ENCODE results near the gene GNG2. TPM values are rescaled to one million over a fixed set of nuclear protein-coding genes. Genes with fewer than 3 reads are reported as not detected.

Gene GNG2
- total and polyA plus RNA-seq, 9 of the 15 experiments (the other 6 are each of a cell fraction or from before 2014, with no cell fraction given), result 0.18 TPM; not detected in 8

DNA sequence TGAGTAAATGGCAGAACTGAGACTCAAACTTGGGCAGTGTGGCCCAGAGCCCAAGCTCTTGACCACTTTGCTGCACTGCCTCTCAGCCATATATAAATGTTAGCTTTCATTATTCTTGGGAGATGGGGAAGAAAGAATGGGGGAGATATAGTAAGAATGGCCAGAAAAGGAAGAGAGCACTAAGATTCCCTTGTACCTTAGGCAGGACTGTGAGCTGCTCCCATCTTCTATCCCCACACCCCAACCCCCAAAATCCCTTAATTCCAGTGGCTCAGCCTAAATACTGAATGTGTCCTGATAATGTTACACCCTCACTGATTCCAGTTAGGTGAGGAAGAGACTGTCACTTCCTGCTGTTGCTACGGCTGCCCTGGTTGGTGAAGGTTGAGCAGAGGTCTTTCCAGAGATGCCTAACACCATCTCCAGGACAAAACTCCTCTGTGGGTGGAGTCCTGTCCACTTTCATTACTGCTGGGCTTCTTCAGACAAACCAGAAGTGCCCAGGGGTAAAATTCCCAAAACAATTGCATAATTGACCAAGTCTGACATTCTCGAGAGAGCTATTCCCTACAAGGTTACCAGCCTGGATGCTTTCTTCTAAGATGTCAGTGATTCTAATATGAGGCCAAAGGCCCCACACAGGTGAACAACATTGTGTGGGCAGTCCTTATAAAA is 51.8 kb downstream of the GNG2 start:
- Histone ChIP-seq H3K4me3 (no peak overlapping the region), H3K4me2 (ENCODE audit: insufficient read depth, low read length) (no peak overlapping the region), H3K36me3 (ENCODE audit: control insufficient read depth, insufficient read depth, low read length) (no peaks in the 10 kb centered on the region), H3K9ac (ENCODE audit: insufficient read depth in 1 of 2, low read depth in 2 of 2, low read length in 2 of 2) (no peak overlapping the region), H3K4me1 (replicated peaks in 1 of 2; ENCODE audit: control insufficient read depth in 2 of 2, insufficient read depth in 2 of 2, low read length in 2 of 2) (no peaks in the 10 kb centered on the region), H3K27me3 (ENCODE audit: control insufficient read depth in 2 of 2, insufficient read depth in 2 of 2, low read length in 2 of 2) (no peaks in the 10 kb centered on the region; a peak in 2 of 5 replicates), H3K9me1 (ENCODE audit: control insufficient read depth, insufficient read depth, low read length) (no peaks in the 10 kb centered on the region), H3K27ac (ENCODE audit: extremely low read depth, low read depth, low read length) (no peak overlapping the region), H3K9me3 (replicated peaks; ENCODE audit: control insufficient read depth, insufficient read depth, low read depth, low read length) (no peaks in the 10 kb centered on the region), H2AFZ (ENCODE audit: low read depth, low read length) (no peak overlapping the region), H3K79me2 (ENCODE audit: control insufficient read depth, insufficient read depth, low read length) (no peaks in the 10 kb centered on the region), H4K20me1 (replicated peaks; ENCODE audit: control insufficient read depth, insufficient read depth, low read length) (no peaks in the 10 kb centered on the region)
- FAIRE-seq (no peak), ATAC-seq (no peak), DNase-seq (ENCODE audit: extremely low read depth in 1 of 4, low spot score in 3 of 4) (no peak)
- ChIA-PET POLR2A (no interaction called here), CTCF (ENCODE audit: low intra/inter-chr PET ratio) (no interaction called here)
- intact Hi-C loops (cut with micrococcal nuclease), result no loop called here
- in situ Hi-C loops (cut with MboI), result no loop called here
- 0% methylated on average over 2 of the region's 2 CpGs for WGBS (ENCODE audit: insufficient coverage, low coverage, missing lambda C conversion rate)
- BruUV-seq (replicated peaks), result no TSS peak
- TF ChIP-seq, protein P1, sequence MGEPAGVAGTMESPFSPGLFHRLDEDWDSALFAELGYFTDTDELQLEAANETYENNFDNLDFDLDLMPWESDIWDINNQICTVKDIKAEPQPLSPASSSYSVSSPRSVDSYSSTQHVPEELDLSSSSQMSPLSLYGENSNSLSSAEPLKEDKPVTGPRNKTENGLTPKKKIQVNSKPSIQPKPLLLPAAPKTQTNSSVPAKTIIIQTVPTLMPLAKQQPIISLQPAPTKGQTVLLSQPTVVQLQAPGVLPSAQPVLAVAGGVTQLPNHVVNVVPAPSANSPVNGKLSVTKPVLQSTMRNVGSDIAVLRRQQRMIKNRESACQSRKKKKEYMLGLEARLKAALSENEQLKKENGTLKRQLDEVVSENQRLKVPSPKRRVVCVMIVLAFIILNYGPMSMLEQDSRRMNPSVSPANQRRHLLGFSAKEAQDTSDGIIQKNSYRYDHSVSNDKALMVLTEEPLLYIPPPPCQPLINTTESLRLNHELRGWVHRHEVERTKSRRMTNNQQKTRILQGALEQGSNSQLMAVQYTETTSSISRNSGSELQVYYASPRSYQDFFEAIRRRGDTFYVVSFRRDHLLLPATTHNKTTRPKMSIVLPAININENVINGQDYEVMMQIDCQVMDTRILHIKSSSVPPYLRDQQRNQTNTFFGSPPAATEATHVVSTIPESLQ (CRISPR knock-in tag; IDR thresholded peaks at IDR 0.05), result no peak
- TF ChIP-seq, protein P2, sequence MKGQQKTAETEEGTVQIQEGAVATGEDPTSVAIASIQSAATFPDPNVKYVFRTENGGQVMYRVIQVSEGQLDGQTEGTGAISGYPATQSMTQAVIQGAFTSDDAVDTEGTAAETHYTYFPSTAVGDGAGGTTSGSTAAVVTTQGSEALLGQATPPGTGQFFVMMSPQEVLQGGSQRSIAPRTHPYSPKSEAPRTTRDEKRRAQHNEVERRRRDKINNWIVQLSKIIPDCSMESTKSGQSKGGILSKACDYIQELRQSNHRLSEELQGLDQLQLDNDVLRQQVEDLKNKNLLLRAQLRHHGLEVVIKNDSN (CRISPR knock-in tag; IDR thresholded peaks at IDR 0.05), result no peak
- no peak for TF ChIP-seq MAFK (IDR thresholded peaks at IDR 0.05; ENCODE audit: low read length)
- TF ChIP-seq SRSF9 (IDR thresholded peaks at IDR 0.05; ENCODE audit: borderline replicate concordance, low read depth, low read length), result no peak
- TF ChIP-seq VEZF1 (CRISPR knock-in tag; IDR thresholded peaks at IDR 0.05), result no peak
- no peak for TF ChIP-seq HNRNPUL1 (IDR thresholded peaks at IDR 0.05; ENCODE audit: low read length)
- no peak for TF ChIP-seq ELF1 (tag; IDR thresholded peaks at IDR 0.05)
- no peak for TF ChIP-seq ZNF347 (CRISPR knock-in tag; IDR thresholded peaks at IDR 0.05; ENCODE audit: low read depth)
- TF ChIP-seq NFRKB (IDR thresholded peaks at IDR 0.05; ENCODE audit: low read depth), result no peak
